Measurements from ENCODE around the gene DDOST.

DDOST gene

GRCh38 chr1:20660363-20660762 lies 806 bp downstream of the DDOST start:
- peak overlapping the region; percentile 94 for H3K4me3 Mint-ChIP-seq
- peaks cover 44% of the 10 kb centered on the region for H3K4me1 Mint-ChIP-seq
- peaks cover 41% of the 10 kb centered on the region for H3K36me3 Mint-ChIP-seq (ENCODE audit: low read depth)
- peak overlapping the region; percentile 97 for H3K27ac Mint-ChIP-seq
- no peak for DNase-seq
- no peaks in the 10 kb centered on the region for H3K27me3 Mint-ChIP-seq
- ATAC-seq = no peak
- H3K9me3 Mint-ChIP-seq = no peaks in the 10 kb centered on the region

- Mint-ChIP-seq H3K36me3 (ENCODE audit: low read depth) (peaks cover 48% of the 10 kb centered on the region), H3K27ac (peak overlapping the region; percentile 97), H3K9me3 (no peaks in the 10 kb centered on the region), H3K27me3 (no peaks in the 10 kb centered on the region), H3K4me3 (peak overlapping the region; percentile 94), H3K4me1 (peaks cover 44% of the 10 kb centered on the region)
- no peak for ATAC-seq
- DNase-seq = no peak
Measured at GRCh38 chr1:20658166-20658915, 2.8 kb downstream of the DDOST start.

- no peaks in the 10 kb centered on the region for H3K27me3 Mint-ChIP-seq
- peaks cover 36% of the 10 kb centered on the region for H3K4me1 Mint-ChIP-seq
- peak overlapping the region; percentile 25 for H3K27ac Mint-ChIP-seq
- peaks cover 60% of the 10 kb centered on the region for H3K36me3 Mint-ChIP-seq (ENCODE audit: low read depth)
- DNase-seq (no peak), ATAC-seq (no peak)
- H3K9me3 Mint-ChIP-seq = no peaks in the 10 kb centered on the region
- no peak overlapping the region for H3K4me3 Mint-ChIP-seq
Measured at GRCh38 chr1:20657024-20657423, 4.1 kb downstream of the DDOST start.

GRCh38 chr1:20654104-20654690 lies 7.0 kb downstream of the DDOST start:
- H3K36me3 Mint-ChIP-seq (ENCODE audit: low read depth) = peaks cover 66% of the 10 kb centered on the region
- H3K4me1 Mint-ChIP-seq = peaks cover 18% of the 10 kb centered on the region

GRCh38 chr1:20652300-20652699 lies 8.9 kb downstream of the DDOST start:
- peaks cover 54% of the 10 kb centered on the region for H3K36me3 Mint-ChIP-seq (ENCODE audit: low read depth)
- no peak overlapping the region for H3K27ac Mint-ChIP-seq
- ATAC-seq = no peak

More at GRCh38 chr1:20654104-20654690, 7.0 kb downstream of the DDOST start:
- Mint-ChIP-seq H3K27ac (no peak overlapping the region), H3K4me3 (no peak overlapping the region), H3K27me3 (no peaks in the 10 kb centered on the region), H3K9me3 (no peaks in the 10 kb centered on the region)
- DNase-seq = no peak
- no peak for ATAC-seq

GRCh38 chr1:20648946-20649345 lies 12.2 kb downstream of the DDOST start:
- Mint-ChIP-seq H3K27me3 (no peaks in the 10 kb centered on the region), H3K4me3 (no peak overlapping the region), H3K36me3 (ENCODE audit: low read depth) (peaks cover 37% of the 10 kb centered on the region), H3K9me3 (no peaks in the 10 kb centered on the region), H3K27ac (no peak overlapping the region), H3K4me1 (no peaks in the 10 kb centered on the region)
- no peak for DNase-seq
- no peak for ATAC-seq

More at GRCh38 chr1:20652300-20652699, 8.9 kb downstream of the DDOST start:
- peaks cover 3% of the 10 kb centered on the region for H3K4me1 Mint-ChIP-seq
- H3K27me3 Mint-ChIP-seq = no peaks in the 10 kb centered on the region
- DNase-seq = no peak
- H3K4me3 Mint-ChIP-seq = no peak overlapping the region
- no peaks in the 10 kb centered on the region for H3K9me3 Mint-ChIP-seq

- no peaks in the 10 kb centered on the region for H3K4me1 Mint-ChIP-seq
- DNase-seq (no peak), ATAC-seq (no peak)
- no peaks in the 10 kb centered on the region for H3K9me3 Mint-ChIP-seq
- no peaks in the 10 kb centered on the region for H3K27me3 Mint-ChIP-seq
- peaks cover 32% of the 10 kb centered on the region for H3K36me3 Mint-ChIP-seq (ENCODE audit: low read depth)
- no peak overlapping the region for H3K27ac Mint-ChIP-seq
- H3K4me3 Mint-ChIP-seq = no peak overlapping the region
Measured at GRCh38 chr1:20648438-20648837, 12.7 kb downstream of the DDOST start.

- no peak for ATAC-seq
Measured at GRCh38 chr1:20645414-20645813, 15.8 kb downstream of the DDOST start.

GRCh38 chr1:20644416-20644815 lies 16.8 kb downstream of the DDOST start:
- Mint-ChIP-seq H3K9me3 (no peaks in the 10 kb centered on the region), H3K27me3 (no peaks in the 10 kb centered on the region), H3K36me3 (ENCODE audit: low read depth) (peaks cover 6% of the 10 kb centered on the region), H3K4me1 (no peaks in the 10 kb centered on the region), H3K27ac (no peak overlapping the region), H3K4me3 (no peak overlapping the region)
- DNase-seq = no peak
- ATAC-seq = no peak

More at GRCh38 chr1:20645414-20645813, 15.8 kb downstream of the DDOST start:
- Mint-ChIP-seq H3K9me3 (no peaks in the 10 kb centered on the region), H3K27ac (no peak overlapping the region), H3K4me1 (no peaks in the 10 kb centered on the region), H3K4me3 (no peak overlapping the region), H3K27me3 (no peaks in the 10 kb centered on the region), H3K36me3 (ENCODE audit: low read depth) (peaks cover 12% of the 10 kb centered on the region)
- no peak for DNase-seq

- H3K4me3 Mint-ChIP-seq = no peak overlapping the region
- no peaks in the 10 kb centered on the region for H3K36me3 Mint-ChIP-seq (ENCODE audit: low read depth)
- ATAC-seq = no peak
- H3K27me3 Mint-ChIP-seq = no peaks in the 10 kb centered on the region
- no peaks in the 10 kb centered on the region for H3K4me1 Mint-ChIP-seq
- DNase-seq = no peak
- H3K9me3 Mint-ChIP-seq = no peaks in the 10 kb centered on the region
- H3K27ac Mint-ChIP-seq = no peak overlapping the region
Measured at GRCh38 chr1:20643080-20643479, 18.1 kb downstream of the DDOST start.

GRCh38 chr1:20641975-20642374 lies 19.2 kb downstream of the DDOST start:
- no peaks in the 10 kb centered on the region for H3K9me3 Mint-ChIP-seq
- H3K36me3 Mint-ChIP-seq (ENCODE audit: low read depth) = no peaks in the 10 kb centered on the region
- no peak overlapping the region for H3K27ac Mint-ChIP-seq
- DNase-seq (no peak), ATAC-seq (no peak)
- no peaks in the 10 kb centered on the region for H3K27me3 Mint-ChIP-seq
- H3K4me1 Mint-ChIP-seq = no peaks in the 10 kb centered on the region
- H3K4me3 Mint-ChIP-seq = no peak overlapping the region

GRCh38 chr1:20640183-20640597 lies 21.0 kb downstream of the DDOST start:
- Mint-ChIP-seq H3K4me3 (no peak overlapping the region), H3K27me3 (no peaks in the 10 kb centered on the region), H3K9me3 (no peaks in the 10 kb centered on the region), H3K36me3 (ENCODE audit: low read depth) (no peaks in the 10 kb centered on the region), H3K27ac (no peak overlapping the region), H3K4me1 (no peaks in the 10 kb centered on the region)
- ATAC-seq (peak; percentile 74), DNase-seq (peak; percentile 59)

- Mint-ChIP-seq H3K27me3 (no peaks in the 10 kb centered on the region), H3K36me3 (ENCODE audit: low read depth) (no peaks in the 10 kb centered on the region), H3K4me1 (peaks cover 20% of the 10 kb centered on the region), H3K4me3 (no peak overlapping the region), H3K9me3 (no peaks in the 10 kb centered on the region), H3K27ac (no peak overlapping the region)
- DNase-seq (no peak), ATAC-seq (no peak)
Measured at GRCh38 chr1:20636785-20637347, 24.3 kb downstream of the DDOST start.

GRCh38 chr1:20634594-20635084 lies 26.5 kb downstream of the DDOST start:
- no peaks in the 10 kb centered on the region for H3K36me3 Mint-ChIP-seq (ENCODE audit: low read depth)
- peak overlapping the region; percentile 84 for H3K4me3 Mint-ChIP-seq
- H3K27me3 Mint-ChIP-seq = no peaks in the 10 kb centered on the region
- H3K9me3 Mint-ChIP-seq = no peaks in the 10 kb centered on the region
- DNase-seq = peak; percentile 19
- peak; percentile 51 for ATAC-seq
- H3K4me1 Mint-ChIP-seq = peaks cover 20% of the 10 kb centered on the region
- H3K27ac Mint-ChIP-seq = no peak overlapping the region

GRCh38 chr1:20634065-20634593 lies 27.0 kb downstream of the DDOST start:
- H3K27ac Mint-ChIP-seq = peak overlapping the region; percentile 11
- no peaks in the 10 kb centered on the region for H3K36me3 Mint-ChIP-seq (ENCODE audit: low read depth)
- peaks cover 3% of the 10 kb centered on the region for H3K9me3 Mint-ChIP-seq
- ATAC-seq = peak; percentile 9
- peak overlapping the region; percentile 84 for H3K4me3 Mint-ChIP-seq
- no peaks in the 10 kb centered on the region for H3K27me3 Mint-ChIP-seq
- H3K4me1 Mint-ChIP-seq = peaks cover 20% of the 10 kb centered on the region
- DNase-seq = no peak
